Stimulated activated CD4-positive, alpha-beta T cell treated with anti-CD3 and anti-CD28 coated beads, Interleukin-2, amount 100 ng/mL, for 4 hours (primary cell): ENCODE results near the gene P2RY14.
A peak's percentile ranks its signal among the peaks of the same experiment; 100 is the strongest.
"Not testable (repeated sequence)": the region's sequence is repeated elsewhere in the genome, so short reads cannot be mapped to it uniquely, and the experiment has no call there.

Experiments
- DNase-seq: peaks from one replicate; pipeline ENCODE4 v3.0.0-alpha.2; 2020; ENCODE audit warnings: low read depth

Gene P2RY14

DNA sequence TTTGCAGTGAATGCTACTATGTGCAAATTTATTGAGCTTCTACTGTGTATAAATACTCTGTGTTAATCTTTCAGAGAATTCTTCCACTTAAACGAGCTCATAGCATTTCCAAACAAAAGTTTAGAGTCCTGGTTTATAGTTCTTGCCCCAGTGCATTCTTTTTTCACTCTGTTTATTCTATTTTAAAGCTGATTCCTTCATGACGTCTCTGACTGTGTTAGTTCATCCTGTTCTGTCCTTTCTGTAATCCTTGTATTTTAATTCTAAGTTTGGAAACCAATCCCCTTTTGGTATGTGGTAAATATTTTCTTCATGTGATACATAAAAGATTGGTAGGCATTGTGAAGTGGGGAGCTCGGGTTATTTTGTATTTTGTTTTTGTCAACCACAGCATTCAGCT lies 18.7 kb downstream of the P2RY14 start:
- DNase-seq, result no peak

DNA sequence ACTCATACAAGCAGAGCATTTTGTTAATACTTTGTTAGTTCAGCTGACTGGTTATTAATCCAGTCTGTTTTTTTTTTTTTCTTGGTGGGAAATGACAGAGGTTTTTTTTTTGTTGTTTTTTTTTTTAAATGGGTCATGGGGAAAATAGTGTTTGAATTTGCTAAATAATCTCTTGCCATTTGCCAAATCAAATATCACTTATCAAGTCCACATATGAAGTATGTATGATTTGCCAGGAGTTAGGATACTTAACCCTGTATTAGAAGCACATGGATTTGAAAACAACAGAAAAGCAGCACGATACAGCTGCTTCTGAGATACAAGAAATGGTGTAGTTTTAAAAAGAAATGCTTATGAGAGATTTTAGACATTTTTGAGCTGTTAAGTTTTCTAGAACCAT lies 21.6 kb downstream of the P2RY14 start:
- no peak for DNase-seq

DNA sequence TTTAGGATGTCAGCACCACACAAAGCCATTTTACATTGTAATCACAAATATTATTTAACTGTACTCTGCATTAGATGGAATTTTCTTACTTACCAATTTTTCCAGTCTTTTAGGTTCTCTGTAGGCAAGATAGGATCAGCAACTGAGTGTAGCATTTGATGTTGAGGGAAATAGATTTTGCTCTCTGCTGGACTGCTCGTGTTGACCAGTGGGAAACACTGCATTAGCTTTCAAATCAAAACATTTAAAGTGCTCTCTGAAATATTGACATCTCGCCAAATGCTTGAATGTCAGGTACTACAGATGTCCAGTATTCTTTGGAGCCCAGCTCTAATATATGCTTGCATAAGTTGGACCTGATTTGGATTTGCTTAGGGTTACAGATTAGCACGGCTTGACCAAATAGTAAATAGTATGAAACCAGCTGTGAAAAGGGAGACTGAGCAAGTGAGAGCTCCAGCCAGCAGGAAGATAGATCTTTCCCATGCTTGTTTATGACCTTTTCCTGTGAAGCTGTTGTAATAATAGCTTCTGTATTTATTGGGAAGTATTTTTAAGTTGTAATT lies 29.5 kb downstream of the P2RY14 start:
- DNase-seq, result no peak

DNA sequence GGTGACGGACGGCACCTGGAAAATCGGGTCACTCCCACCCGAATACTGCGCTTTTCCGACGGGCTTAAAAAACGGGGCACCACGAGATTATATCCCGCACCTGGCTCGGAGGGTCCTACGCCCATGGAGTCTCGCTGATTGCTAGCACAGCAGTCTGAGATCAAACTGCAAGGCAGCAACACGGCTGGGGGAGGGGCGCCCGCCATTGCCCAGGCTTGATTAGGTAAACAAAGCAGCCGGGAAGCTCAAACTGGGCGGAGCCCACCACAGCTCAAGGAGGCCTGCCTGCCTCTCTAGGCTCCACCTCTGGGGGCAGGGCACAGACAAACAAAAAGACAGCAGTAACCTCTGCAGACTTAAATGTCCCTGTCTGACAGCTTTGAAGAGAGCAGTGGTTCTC lies 36.3 kb downstream of the P2RY14 start:
- not testable (repeated sequence) for DNase-seq

DNA sequence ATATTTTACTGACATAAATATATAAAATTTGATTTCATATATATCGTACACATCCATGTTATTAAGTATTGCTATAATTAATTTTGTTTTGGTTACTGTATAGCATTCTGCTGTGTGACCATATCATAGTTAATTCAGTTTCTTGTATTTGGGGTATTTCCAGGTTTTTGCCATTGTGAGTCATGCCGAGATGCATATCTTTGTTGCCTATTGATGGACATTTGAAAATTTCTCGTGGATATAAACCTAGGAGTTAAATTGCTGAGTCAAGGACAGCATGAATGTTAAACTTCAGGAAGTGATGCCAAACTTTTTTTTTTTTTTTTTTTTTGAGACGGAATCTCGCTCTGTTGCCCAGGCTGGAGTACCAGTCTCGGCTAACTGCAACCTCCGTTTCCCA lies 41.6 kb downstream of the P2RY14 start:
- DNase-seq, result no peak

DNA sequence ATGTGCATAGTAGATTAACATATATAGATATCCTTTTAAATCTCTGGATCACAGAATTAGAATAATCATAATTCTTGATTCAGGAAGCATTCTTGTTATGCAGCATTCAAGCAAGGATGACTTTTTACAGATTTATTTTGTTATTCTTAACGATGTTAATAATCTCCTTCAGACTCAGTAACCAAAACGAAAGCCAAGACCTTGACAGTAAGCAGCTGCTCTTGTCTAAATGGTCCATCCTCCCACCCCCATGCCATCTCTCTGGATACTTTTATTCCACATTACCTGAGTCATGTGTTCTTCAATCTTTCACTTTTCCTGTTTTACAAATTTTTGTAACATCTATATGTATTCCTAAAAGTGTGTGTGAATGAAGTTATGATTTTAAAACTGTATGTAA lies 42.0 kb downstream of the P2RY14 start:
- DNase-seq, result no peak

DNA sequence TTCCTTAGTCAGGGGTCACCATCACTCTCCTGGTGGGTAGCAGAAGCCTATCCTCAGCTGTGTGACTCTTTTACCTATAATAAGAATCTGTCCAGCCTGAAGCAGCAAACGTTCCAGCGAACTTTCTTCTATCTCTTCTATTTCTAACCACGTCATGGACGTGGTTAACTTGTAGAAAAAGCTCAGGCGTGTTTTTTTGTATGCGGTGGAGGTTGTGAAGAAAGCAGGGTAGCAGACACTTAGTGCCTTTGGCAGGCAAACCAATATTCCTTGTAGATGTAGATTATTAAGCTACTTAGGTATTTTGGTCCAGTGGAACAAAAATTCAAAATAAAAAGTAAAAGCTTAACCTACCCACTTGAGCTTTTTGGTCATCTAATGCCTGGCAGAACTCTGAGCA lies 43.5 kb downstream of the P2RY14 start:
- no peak for DNase-seq

DNA sequence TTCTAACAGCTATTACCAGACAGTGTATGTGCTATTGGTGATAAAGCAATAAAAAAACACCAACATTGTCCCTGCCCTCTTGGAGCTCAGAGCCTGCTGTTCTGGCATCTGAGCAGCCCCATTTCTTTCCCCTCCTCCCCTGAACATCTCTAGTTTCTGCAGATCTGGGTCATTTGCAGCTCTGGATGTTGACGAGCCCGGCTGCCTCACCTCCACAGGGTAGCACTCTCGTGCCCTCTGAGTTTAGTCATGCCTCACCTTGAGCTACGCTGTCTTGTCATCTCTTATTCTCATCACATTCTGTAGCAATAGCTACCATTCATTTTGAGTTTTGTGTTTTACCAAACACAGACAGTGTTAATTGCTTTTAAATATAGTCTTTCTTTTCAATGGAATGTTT lies 45.4 kb downstream of the P2RY14 start:
- no peak for DNase-seq

DNA sequence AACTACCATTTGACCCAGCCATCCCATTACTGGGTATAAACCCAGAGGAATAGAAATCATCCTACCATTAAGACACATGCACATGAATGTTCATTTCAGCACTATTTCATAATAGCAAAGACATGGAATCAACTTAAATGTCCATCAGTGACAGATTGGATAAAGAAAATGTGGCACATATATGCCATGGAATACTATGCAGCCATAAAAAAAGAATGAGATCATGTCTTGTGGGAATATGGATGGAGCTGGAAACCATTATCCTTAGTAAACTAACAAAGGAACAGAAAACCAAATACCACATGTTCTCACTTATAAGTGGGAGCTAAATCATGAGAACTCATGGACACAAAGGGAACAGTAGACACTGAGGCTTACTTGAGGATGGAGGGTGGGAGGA lies 45.9 kb downstream of the P2RY14 start:
- DNase-seq, result not testable (repeated sequence)

DNA sequence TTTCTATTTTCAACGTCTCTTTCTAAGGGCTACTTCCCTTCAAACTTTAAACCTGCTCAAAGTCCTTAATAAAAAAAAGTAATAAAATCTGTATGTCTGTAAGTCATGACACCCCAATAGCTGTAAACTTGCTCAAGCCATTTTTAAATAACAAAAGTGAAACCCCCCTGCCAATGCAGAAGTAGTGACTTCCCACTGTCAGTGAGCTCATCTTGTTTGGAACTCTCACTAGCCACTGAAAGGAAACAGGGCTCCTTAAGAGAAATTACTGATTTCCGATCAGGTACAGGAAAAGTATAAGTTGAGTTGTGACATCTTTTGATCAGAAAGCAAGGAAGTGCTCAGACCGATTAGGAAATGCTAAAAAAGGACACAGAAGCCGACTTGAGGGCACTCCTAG lies 47.7 kb downstream of the P2RY14 start:
- no peak for DNase-seq

DNA sequence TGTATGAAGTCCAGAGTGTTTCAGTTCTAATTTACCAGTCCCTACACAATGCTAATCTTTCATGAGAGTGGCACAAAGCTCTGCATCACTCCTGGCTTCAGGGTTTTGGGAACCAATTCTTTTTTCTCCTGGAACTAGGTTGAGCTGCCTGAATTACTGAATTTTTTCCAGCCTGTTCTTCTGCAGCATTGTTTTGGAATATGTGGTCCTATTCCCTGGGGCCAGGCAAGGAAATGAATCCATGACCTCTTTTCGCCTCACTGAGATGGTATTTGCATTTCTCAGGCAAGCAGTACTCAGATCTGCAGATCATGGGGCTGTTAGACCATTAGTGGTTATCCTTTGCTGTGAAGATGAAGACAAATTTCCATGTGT lies 49.7 kb downstream of the P2RY14 start:
- no peak for DNase-seq

DNA sequence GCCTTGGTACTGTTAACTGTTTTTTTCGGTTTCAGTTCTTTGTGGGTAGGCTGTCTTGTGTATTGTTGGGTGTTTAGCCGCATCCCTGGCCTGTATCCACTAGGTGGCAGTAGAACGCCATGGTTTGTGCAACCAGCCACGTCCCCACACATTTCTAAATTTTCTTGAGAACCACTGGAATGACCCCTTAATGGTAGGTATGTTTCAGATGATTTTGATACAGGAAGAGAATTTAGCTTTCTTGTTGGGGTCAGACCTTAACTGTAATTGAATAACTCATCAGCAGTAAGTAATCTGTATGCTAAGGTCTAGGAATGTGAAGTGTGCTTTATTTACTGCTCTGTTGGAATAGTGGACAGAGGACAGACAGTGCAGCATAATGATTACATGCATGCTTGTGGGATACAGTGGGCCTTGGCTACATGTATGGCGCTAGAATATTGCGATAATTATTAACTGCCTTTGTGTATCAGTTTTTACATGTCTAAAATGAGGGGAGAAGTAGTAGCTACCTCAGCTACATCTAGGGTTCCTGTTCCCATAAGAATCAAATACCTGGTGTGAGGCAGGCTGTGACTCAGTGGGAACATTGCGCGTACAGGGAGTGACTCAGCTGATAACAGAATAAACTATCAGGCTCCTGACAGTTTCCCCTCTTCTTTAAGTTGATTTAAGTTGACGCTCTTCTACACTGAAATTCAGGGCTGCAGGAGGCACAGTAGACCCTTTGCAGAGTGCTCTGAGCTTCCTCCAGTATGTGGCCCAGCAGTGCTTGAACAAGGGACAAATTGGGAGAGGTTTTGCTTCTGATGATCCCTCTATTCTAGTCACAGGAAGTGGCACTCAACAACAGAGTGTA lies 50.3 kb downstream of the P2RY14 start:
- peak; percentile 69 for DNase-seq

DNA sequence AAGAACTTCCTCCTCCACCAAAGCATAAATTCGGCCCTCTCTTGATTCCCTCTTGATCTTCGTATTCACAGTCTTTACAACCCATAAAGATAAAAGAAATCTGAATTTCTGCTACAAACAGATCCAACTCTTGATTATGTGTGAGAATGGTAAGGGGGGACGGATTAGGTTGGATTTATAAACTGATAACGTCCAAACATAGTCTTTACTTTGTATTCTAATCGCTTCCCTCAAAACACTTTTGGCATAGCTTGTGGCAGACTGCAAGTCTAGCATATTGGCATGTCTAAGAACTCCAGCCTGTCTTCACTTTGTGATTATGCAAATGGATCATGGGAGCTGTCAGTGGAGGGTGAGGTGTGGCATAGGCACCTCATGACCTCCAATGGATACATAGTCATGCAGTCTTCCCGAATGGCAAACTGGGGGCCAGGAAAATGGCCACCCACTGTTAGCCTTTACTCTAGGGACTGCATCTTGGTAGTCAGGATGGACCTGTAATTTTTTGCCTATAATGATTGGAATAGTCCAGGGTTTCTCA lies 51.0 kb downstream of the P2RY14 start:
- DNase-seq, result no peak

DNA sequence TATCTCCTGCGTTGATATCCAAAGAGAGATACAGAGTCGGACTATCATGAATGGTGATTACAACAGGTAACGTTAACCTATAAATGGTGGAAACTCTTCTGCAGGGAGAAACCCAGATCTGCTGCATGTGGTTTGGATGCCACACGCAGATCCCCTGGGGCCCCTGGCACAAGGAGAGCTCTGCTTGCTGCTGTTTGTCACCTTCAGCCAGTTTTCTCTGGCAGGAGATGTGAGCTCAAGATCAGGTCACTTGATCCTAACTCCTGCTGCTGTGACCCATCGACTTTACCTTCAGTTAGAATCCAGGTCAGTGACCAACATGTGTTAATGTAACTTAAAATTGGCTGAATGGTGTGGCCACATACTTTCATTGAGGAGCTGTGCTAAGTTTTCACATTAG lies 51.5 kb downstream of the P2RY14 start:
- no peak for DNase-seq

DNA sequence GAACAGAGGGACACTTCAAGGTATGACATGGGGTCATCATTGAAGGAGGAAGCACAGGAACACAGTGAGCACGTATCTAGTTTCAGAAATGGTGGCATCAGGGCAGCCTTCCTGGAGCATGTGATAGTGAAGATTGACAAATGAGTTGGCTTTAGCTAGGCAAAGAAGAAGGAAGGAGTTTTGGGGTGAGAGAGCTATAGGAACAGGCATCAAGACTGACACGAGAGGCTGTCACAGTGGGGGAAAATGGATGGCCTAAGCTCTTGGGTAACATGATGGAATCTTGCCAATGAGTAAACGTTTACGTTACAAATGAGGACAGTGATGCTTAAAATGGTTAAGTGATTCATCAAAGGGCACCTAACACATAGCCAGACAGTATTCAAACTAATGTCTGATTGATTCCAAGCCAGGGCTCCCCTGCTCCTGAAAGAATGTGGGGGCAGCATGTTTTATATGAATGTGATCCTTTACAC lies 52.2 kb downstream of the P2RY14 start:
- DNase-seq, result no peak

DNA sequence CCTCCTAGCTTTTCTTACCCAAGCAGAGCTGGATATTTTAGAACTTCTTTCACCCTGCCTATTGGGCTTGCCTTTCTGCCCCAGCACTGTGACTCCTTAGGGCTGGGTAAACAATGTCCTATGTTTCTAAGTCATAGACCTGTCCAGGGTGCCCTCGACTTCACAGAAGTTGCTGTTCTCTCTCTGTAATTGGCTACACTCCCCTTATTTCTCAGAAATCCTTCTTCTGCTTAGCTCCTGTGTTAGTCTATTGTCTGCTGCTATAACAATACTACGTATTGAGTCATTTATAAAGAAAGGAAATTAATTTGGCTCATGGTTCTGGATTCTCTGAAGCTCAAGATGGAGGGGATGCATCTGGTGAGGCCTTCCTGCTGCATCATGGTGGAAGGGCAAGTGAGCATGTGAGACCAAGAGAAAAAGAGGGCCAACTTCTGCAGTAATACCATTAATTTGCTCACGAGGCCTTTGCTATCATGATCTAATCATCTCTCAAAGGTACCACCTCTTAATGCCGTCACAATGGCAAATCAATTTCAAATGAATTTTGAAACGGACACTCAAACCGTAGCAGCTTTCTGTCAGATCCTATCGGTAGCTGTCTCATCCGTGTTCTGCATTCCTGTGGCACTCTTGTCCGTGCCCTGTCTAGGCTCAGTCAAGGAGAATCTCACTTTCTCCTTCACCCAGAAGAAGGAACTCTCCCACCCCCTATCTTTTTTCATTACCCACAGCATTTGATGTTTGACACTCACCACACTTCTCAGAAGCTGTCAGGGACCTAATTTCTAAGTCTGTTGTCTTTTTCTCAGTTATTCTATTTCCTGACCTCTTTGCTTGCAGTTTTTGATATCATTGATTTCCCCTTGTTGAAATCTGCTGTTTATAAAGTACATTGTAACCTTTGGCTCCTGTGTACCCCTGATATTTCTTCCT lies 53.0 kb downstream of the P2RY14 start:
- DNase-seq, result no peak

DNA sequence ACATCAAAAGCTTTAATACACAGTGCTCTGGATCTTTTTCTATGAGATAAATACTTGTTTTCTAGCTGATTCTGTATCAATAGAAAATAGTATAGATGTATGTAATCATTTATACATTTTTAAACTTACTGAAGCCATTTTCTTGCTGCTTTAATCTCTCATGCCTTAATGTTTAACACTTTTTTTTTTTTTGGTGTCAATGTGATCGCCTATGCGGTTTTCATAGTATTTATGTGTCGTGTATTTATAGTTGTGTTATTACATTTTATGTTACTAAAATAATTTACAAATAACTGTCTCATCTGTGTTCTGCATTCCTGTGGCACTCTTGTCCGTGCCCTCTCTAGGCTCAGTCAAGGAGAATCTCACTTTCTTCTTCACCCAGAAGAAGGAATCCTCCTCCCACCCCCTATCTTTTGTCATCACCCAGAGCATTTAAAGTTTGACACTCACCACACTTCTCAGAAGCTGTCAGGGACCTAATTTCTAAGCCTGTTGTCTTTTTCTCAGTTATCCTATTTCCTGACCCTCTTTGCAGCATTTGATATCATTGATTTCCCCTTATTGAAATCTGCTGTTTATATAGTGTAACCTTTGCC lies 54.0 kb downstream of the P2RY14 start:
- no peak for DNase-seq

DNA sequence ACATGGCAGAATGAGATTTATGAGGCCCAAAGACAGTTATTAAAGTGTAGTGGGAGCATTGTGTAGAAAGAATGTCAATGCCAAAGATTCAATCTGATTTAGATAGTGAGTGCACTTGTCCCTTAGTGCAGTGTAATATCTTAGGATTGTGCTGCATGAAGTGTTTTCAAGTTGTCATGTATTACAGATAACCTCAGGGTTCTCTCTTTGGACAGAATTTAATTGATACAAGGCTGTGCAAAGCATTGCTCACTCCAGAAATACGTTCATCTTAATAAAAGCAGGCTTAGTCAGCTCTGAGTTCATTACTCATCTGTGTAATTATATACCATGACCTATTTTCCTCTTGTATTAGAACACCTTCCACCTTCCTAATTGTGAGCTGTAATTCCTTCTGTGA lies 59.3 kb downstream of the P2RY14 start:
- DNase-seq, result no peak

DNA sequence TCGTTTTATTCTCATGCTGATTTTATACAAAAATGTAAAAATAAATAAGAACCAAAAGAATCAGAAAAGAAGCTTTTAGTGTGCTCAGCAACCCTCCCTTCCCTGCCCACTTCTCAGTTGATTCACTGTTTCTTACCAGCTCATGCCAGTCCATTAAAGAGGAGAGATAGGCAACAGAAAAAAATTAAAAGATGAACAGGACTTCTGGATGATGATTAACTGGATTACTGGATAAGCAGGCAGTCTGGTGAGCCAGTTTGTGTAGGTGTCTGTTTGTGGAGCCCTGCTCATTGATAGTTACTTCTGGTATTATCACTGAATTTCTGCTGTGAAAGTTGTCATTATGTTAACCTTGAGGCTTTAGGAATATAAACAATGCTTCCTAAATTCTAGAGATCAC lies 60.2 kb downstream of the P2RY14 start:
- no peak for DNase-seq

DNA sequence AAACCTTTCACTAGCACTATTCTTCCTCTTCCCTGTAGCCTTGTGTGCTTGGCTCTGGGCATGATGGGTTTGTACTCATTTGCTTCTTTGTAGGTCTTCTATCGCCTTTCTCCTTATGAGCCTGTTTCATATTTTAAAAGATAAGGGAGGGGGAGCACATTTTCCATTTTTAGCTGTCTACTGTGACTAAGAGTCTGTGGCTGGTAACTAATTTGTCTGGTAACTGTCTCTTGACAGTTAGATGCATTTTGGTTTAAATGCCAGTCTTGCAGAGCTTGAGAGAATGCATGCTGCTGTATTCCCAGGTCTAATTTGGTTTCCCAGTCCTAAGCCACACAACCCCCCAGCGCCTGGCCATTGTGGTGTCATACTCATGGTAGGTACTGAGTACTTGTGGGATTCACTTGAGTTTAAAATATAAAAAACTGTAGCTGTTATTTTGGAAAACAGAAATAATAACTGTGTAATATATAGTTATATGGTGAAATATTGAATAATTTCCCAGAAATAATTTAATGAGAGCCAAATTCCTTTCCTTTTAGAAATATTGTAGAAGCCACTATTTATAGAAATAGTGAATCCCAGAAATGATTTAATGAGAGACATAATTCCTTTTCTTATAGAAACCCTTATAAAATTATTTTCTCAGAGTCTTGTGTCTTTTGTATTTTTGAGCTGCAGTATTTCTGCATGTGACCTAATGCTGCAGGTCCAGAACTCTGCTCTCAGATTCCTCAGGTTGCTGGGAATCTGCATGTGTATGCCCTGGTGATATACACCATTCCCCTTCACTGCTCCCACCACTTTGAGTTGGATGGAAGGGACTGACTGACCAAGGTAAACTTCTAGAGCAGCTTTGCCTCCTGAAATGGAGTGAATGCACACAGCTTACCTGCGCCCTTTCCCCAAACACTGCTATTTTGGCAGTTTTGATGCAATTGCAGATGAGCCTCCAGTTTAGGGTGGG lies 61.4 kb downstream of the P2RY14 start:
- DNase-seq, result no peak

DNA sequence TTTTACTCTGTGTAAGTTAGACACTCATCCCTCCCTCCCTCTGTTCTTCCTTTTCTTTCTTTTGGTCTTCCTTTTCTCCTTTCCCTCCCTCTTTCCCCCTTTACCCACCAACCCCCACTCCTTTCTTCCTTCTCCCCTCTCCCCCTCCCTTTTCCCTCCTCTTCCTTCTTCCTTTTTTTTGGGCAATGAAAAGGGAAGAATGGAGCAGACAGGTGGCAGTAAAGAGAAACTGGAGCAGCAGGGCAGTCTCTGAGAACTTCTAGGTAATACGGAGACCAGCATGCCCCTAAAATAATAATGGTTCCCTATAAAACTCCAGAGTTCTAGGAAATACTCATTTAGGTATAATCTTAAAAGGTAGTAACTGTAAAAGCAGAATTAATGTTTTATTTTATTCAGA lies 63.9 kb downstream of the P2RY14 start:
- no peak for DNase-seq
